Right ventricle myocardium inferior (tissue), 1 donor: ENCODE data around the gene DMKN. TPM values are rescaled to one million over a fixed set of nuclear protein-coding genes. Genes with fewer than 3 reads are reported as not detected.

ENCODE experiments used
- ATAC-seq: fragments of 200-7000 bp; cut with Tn5 transposase; one replicate; pipeline ENCODE4 v1.9.1; 2020; ENCODE audit warnings: mild to moderate bottlenecking, moderate library complexity
- DNase-seq: peaks from one replicate; pipeline ENCODE4 v3.0.0; 2021; ENCODE audit errors: missing footprints
- intact Hi-C: fragments of 100-400 bp; cut with DNase I; formaldehyde crosslinking; loops from one replicate; pipeline ENCODE4 v1.11.0; 2022
- total RNA-seq: library from RNA; stranded (reverse); fragmentation: NEBNext Ultra II Directional; extraction: Animal tissue kit (Norgen Biotek cat#: 25700); gene quantifications from one replicate; pipeline ENCODE4 v1.2.1, GENCODE V29; 2021
- donor health status: DM: no; HTN: yes; CAD: no; lungs with severe emphysema.

Gene DMKN
- total RNA-seq, 1 donor from 2014 or later: 3.4 TPM

GRCh38 chr19:35551091-35551810 lies 37.8 kb upstream of the DMKN start:
- DNase-seq: no peak
- no peak for ATAC-seq
- intact Hi-C loops: no loop called here

GRCh38 chr19:35549879-35550523 lies 36.6 kb upstream of the DMKN start:
- ATAC-seq: no peak
- intact Hi-C loops: loop anchor here (1.0 to 5.0 kb wide), 2 partner anchors 77 to 167 kb away; partner anchors contain the start of gene RBM42
- no peak for DNase-seq

GRCh38 chr19:35549174-35549788 lies 35.8 kb upstream of the DMKN start:
- DNase-seq: no peak
- intact Hi-C loops: loop anchor here (1.0 to 5.0 kb wide), 2 partner anchors 78 to 168 kb away; partner anchors contain the start of gene RBM42
- ATAC-seq: no peak

- ATAC-seq: no peak
- no peak for DNase-seq
- intact Hi-C loops: loop anchor here (5.0 kb wide), 1 partner anchor 81 kb away; the partner anchor contains the start of gene RBM42
These were observed 33.1 kb upstream of the DMKN start for GRCh38 chr19:35546532-35546931.

GRCh38 chr19:35545855-35546381 lies 32.5 kb upstream of the DMKN start:
- DNase-seq: no peak
- intact Hi-C loops: loop anchor here (5.0 kb wide), 1 partner anchor 81 kb away; the partner anchor contains the start of gene RBM42
- ATAC-seq: peak; percentile 37

GRCh38 chr19:35545001-35545854 lies 31.8 kb upstream of the DMKN start, which contains the start of gene TMEM147:
TSS of gene TMEM147 (plus strand) at chr19:35545626. CDS start at chr19:35545740, 114 bp downstream.
- intact Hi-C loops: loop anchor here (5.0 kb wide), 1 partner anchor 82 kb away; the partner anchor contains the start of gene RBM42
- DNase-seq: peak; percentile 98

GRCh38 chr19:35544110-35544802 lies 30.8 kb upstream of the DMKN start:
- DNase-seq (no peak), ATAC-seq (no peak)
- intact Hi-C loops: no loop called here

More at GRCh38 chr19:35545001-35545854, 31.8 kb upstream of the DMKN start, which contains the start of gene TMEM147:
- peak; percentile 98 for ATAC-seq

- intact Hi-C loops: no loop called here
- no peak for DNase-seq
- ATAC-seq: no peak
These were observed 30.0 kb upstream of the DMKN start for GRCh38 chr19:35543280-35544109.

GRCh38 chr19:35542209-35542608 lies 28.8 kb upstream of the DMKN start:
- DNase-seq (no peak), ATAC-seq (no peak)
- intact Hi-C loops: no loop called here

GRCh38 chr19:35540356-35540927 lies 27.0 kb upstream of the DMKN start:
- DNase-seq (no peak), ATAC-seq (no peak)
- intact Hi-C loops: no loop called here

GRCh38 chr19:35539850-35540249 lies 26.4 kb upstream of the DMKN start:
- DNase-seq: no peak
- ATAC-seq: no peak
- intact Hi-C loops: no loop called here

- no peak for ATAC-seq
- intact Hi-C loops: no loop called here
- DNase-seq: no peak
These were observed 25.9 kb upstream of the DMKN start for GRCh38 chr19:35539314-35539713.

- ATAC-seq (no peak), DNase-seq (no peak)
- intact Hi-C loops: no loop called here
These were observed 21.5 kb upstream of the DMKN start for GRCh38 chr19:35534803-35535480.

GRCh38 chr19:35533822-35534392 lies 20.5 kb upstream of the DMKN start:
- ATAC-seq (no peak), DNase-seq (no peak)
- intact Hi-C loops: no loop called here

GRCh38 chr19:35533201-35533821 lies 19.9 kb upstream of the DMKN start, which contains the start of gene GAPDHS:
TSS of gene GAPDHS (plus strand) at chr19:35533456. CDS start at chr19:35533528, 72 bp downstream.
- intact Hi-C loops: no loop called here
- no peak for DNase-seq
- ATAC-seq: no peak
